GM12878 (cell line): ENCODE measurements around the gene SLC20A1. TPM values are rescaled to one million over a fixed set of nuclear protein-coding genes. Genes with fewer than 3 reads are reported as not detected.

Experiments used
- ATAC-seq: fragments of 200-7000 bp; cut with Tn5 transposase; 3 replicates; pipeline ENCODE4 v1.9.1; 2020; ENCODE audit warnings: mild to moderate bottlenecking, moderate library complexity
- BruUV-seq: library from RNA; stranded (reverse); fragments of 400-500 nt; replicated peaks from 2 replicates; lab custom pipeline; 2021; lab: Mats Ljungman, UMichigan
- CTCF ChIA-PET: fragments of 300-600 bp; sonication (Branson Sonifier 250); formaldehyde crosslinking; extraction: SDS; loops from one replicate; lab custom pipeline; 2021; ENCODE audit warnings: inconsistent platforms; lab: Yijun Ruan, JAX
- POLR2A ChIA-PET: fragments of 350-600 bp; formaldehyde crosslinking; extraction: SDS; loops from one replicate; lab custom pipeline; 2021; ENCODE audit warnings: inconsistent platforms; lab: Charles Lee
- RAD21 ChIA-PET: fragments of 300-600 bp; sonication (Branson Sonifier 250); formaldehyde crosslinking; loops from one replicate; lab custom pipeline; 2023; ENCODE audit warnings: antibody characterized with exemption; ENCODE audit not compliant: unreplicated experiment; lab: Charles Lee
- SMC1A ChIA-PET: fragments of 300-600 bp; sonication (Branson Sonifier 250); formaldehyde crosslinking; loops from one replicate; lab custom pipeline; 2023; ENCODE audit not compliant: unreplicated experiment, uncharacterized antibody; lab: Charles Lee
- DNase-seq: peaks from one replicate; pipeline ENCODE4 v3.0.0-alpha.2; 2011; ENCODE audit warnings: low read depth, low spot score
- FAIRE-seq: peaks from 3 replicates; lab custom pipeline; 2011; peaks lifted over from hg19 to GRCh38; lab: Jason Lieb, UNC
- H2AFZ ChIP-seq: 2 replicates; pipeline ENCODE4 v1.6.0; 2011; ENCODE audit warnings: low read depth, low read length, control low read depth; ENCODE audit not compliant: control insufficient read depth
- H3K27ac ChIP-seq: 2 replicates; pipeline ENCODE4 v1.5.1; 2011; ENCODE audit warnings: control low read depth; ENCODE audit not compliant: control insufficient read depth, insufficient read depth
- H3K27me3 ChIP-seq, 2 experiments: replicated peaks in 1 of 2; 2 replicates each; pipeline versions ENCODE4 v1.6.0 to v1.6.1; 2011; ENCODE audit warnings: low read length in 1 of 2; ENCODE audit not compliant: control insufficient read depth in 2 of 2, insufficient read depth in 2 of 2
- H3K36me3 ChIP-seq, 2 experiments: 2 replicates each; pipeline ENCODE4 v1.5.1; 2011; ENCODE audit warnings: low read length in 1 of 2; ENCODE audit not compliant: control insufficient read depth in 2 of 2, insufficient read depth in 2 of 2
- H3K4me1 ChIP-seq: 2 replicates; pipeline ENCODE4 v1.6.1; 2011; ENCODE audit warnings: mild to moderate bottlenecking, low read length, moderate library complexity, mixed read lengths; ENCODE audit not compliant: control insufficient read depth, insufficient read depth
- H3K4me2 ChIP-seq: 2 replicates; pipeline ENCODE4 v1.6.0; 2011; ENCODE audit warnings: control low read depth; ENCODE audit not compliant: control insufficient read depth, insufficient read depth
- H3K4me3 ChIP-seq: fragments of 200-600 bp; sonication (generic); 2 replicates; pipeline ENCODE4 v1.5.1; 2016
- H3K79me2 ChIP-seq: 2 replicates; pipeline ENCODE4 v1.6.0; 2011; ENCODE audit warnings: low read length; ENCODE audit not compliant: control insufficient read depth, insufficient read depth
- H3K9ac ChIP-seq: 2 replicates; pipeline ENCODE4 v1.8.0; 2011; ENCODE audit warnings: low read length, control low read depth, mixed read lengths; ENCODE audit not compliant: control insufficient read depth, insufficient read depth
- H3K9me3 ChIP-seq: replicated peaks from 3 replicates; pipeline ENCODE4 v1.5.1; 2011; ENCODE audit warnings: mild to moderate bottlenecking, low read length; ENCODE audit not compliant: control insufficient read depth, insufficient read depth
- H4K20me1 ChIP-seq: 2 replicates; pipeline ENCODE4 v1.6.0; 2011; ENCODE audit not compliant: control insufficient read depth, insufficient read depth
- IKZF1 ChIP-seq: fragments of 450-650 bp; conservative IDR thresholded peaks from 2 replicates; pipeline ENCODE4 v1.6.1; 2017; ENCODE audit warnings: antibody characterized with exemption, mild to moderate bottlenecking
- JUND ChIP-seq: IDR thresholded peaks from 2 replicates; pipeline ENCODE4 v1.6.1; 2012; ENCODE audit warnings: low read depth, mild to moderate bottlenecking, low read length, improper control_type of control experiment, moderate library complexity
- PAX5 ChIP-seq: IDR thresholded peaks from 2 replicates; pipeline ENCODE4 v1.6.1; 2011; ENCODE audit warnings: low read depth, low read length, borderline replicate concordance
- USF1 ChIP-seq: IDR thresholded peaks from 2 replicates; pipeline ENCODE4 v1.6.1; 2011; ENCODE audit warnings: borderline replicate concordance, low read depth, mild to moderate bottlenecking, moderate library complexity, mixed read lengths, low read length; ENCODE audit not compliant: insufficient read depth; ENCODE audit errors: extremely low read length
- ZNF207 ChIP-seq: fragments of 450-650 bp; IDR thresholded peaks from 2 replicates; pipeline ENCODE4 v1.6.1; 2014; ENCODE audit warnings: antibody characterized with exemption, mild to moderate bottlenecking, borderline replicate concordance
- WGBS: methylation state at CpG from one replicate; pipeline ENCODE4 v1.1.6; 2016; ENCODE audit warnings: low lambda C conversion rate; ENCODE audit not compliant: insufficient replicate concordance, insufficient coverage; ENCODE audit errors: missing lambda C conversion rate; 5-methylcytosine and 5-hydroxymethylcytosine counted together
- in situ Hi-C: fragments of 300-500 bp; cut with MboI; formaldehyde crosslinking; loops from 9 replicates; pipeline ENCODE4 v1.14.3; 2018; ENCODE audit warnings: mixed read lengths
- intact Hi-C: fragments of 100-400 bp; cut with micrococcal nuclease; formaldehyde crosslinking; loops from one replicate; pipeline ENCODE4 v1.14.2; 2022; ENCODE audit not compliant: unreplicated experiment
- polyA plus RNA-seq, 11 experiments: library from polyadenylated mRNA; depleted of rRNA in 4 of 11; unstranded in 6 of 11; stranded (reverse) in 5 of 11; fragments of >200 nt; fragmentation: Nextera tagmentation in 4 of 11; fragmentation: Illumina TruSeq in 1 of 11; extraction: Ambion mirVana in 4 of 11; extraction: Trizol in 1 of 11; gene quantifications; 1 replicate in 1 of 11; 2 replicates in 10 of 11; pipeline versions ENCODE4 v1.2.1 to v1.2.3, GENCODE V29; 2011 to 2016; ENCODE audit warnings: inconsistent platforms in 2 of 11, missing spikeins in 2 of 11, low read depth in 1 of 11
- total RNA-seq, 4 experiments: library from RNA; depleted of rRNA in 3 of 4; stranded (reverse); fragments of >200 nt in 3 of 4; fragmentation: Illumina TruSeq in 1 of 4; extraction: Trizol in 1 of 4; gene quantifications; 2 replicates each; pipeline versions ENCODE4 v1.2.1 to v1.2.3, GENCODE V29; 2013 to 2021
- TF ChIP-seq, protein P1 (sequence below): fragments of 450-650 bp; IDR thresholded peaks from 2 replicates; pipeline ENCODE4 v1.6.1; 2017; ENCODE audit warnings: mild to moderate bottlenecking, moderate library complexity

Gene SLC20A1
- total and polyA plus RNA-seq, 10 of the 15 experiments (the other 5 are each of a cell fraction or from before 2014, with no cell fraction given): 21.2 to 59.1 (median 43.2) TPM

DNA sequence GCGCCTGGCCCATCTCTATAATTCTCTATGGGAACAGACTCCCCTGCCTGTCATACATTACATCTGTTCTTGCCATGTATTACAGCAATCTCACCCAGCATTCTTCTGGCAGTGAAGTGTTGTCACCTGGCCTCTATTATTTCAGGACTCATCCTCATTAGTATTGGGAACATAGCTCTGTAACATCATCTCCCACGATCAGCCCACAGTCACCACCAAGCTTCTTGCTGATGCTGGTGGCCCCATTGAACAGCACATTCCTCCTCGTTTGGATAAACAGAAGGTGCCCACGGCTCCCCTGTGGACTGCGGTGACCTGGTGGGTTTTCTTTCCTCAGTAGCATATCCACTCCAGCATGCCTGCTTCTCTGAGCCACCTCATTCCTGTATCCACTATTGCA lies 39.8 kb upstream of the SLC20A1 start:
- intact Hi-C loops: no loop called here
- no peak for ATAC-seq
- no peak overlapping the region for H2AFZ ChIP-seq
- 43% methylated on average over 5 of the region's 5 CpGs for WGBS
- TF ChIP-seq USF1: no peak
- TF ChIP-seq ZNF207: no peak
- no peak for TF ChIP-seq PAX5
- TF ChIP-seq IKZF1: no peak
- TF ChIP-seq, protein P1, sequence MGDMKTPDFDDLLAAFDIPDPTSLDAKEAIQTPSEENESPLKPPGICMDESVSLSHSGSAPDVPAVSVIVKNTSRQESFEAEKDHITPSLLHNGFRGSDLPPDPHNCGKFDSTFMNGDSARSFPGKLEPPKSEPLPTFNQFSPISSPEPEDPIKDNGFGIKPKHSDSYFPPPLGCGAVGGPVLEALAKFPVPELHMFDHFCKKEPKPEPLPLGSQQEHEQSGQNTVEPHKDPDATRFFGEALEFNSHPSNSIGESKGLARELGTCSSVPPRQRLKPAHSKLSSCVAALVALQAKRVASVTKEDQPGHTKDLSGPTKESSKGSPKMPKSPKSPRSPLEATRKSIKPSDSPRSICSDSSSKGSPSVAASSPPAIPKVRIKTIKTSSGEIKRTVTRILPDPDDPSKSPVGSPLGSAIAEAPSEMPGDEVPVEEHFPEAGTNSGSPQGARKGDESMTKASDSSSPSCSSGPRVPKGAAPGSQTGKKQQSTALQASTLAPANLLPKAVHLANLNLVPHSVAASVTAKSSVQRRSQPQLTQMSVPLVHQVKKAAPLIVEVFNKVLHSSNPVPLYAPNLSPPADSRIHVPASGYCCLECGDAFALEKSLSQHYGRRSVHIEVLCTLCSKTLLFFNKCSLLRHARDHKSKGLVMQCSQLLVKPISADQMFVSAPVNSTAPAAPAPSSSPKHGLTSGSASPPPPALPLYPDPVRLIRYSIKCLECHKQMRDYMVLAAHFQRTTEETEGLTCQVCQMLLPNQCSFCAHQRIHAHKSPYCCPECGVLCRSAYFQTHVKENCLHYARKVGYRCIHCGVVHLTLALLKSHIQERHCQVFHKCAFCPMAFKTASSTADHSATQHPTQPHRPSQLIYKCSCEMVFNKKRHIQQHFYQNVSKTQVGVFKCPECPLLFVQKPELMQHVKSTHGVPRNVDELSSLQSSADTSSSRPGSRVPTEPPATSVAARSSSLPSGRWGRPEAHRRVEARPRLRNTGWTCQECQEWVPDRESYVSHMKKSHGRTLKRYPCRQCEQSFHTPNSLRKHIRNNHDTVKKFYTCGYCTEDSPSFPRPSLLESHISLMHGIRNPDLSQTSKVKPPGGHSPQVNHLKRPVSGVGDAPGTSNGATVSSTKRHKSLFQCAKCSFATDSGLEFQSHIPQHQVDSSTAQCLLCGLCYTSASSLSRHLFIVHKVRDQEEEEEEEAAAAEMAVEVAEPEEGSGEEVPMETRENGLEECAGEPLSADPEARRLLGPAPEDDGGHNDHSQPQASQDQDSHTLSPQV: no peak
- no peak for TF ChIP-seq JUND
- H3K4me2 ChIP-seq: no peak overlapping the region
- ChIA-PET RAD21 (no interaction called here), CTCF (interaction anchor here (1.0 to 15.3 kb wide), 5 partner anchors 21 to 337 kb away, joined by 3 to 286 read pairs (median 3); no protein-coding TSS in a partner anchor), POLR2A (no interaction called here), SMC1A (interaction anchor here (0.5 to 8.0 kb wide), 3 partner anchors 14 to 559 kb away, joined by 3 to 122 read pairs (median 4); no protein-coding TSS in a partner anchor)
- H4K20me1 ChIP-seq: no peaks in the 10 kb centered on the region
- H3K79me2 ChIP-seq: no peaks in the 10 kb centered on the region
- H3K36me3 ChIP-seq: no peaks in the 10 kb centered on the region
- BruUV-seq: no TSS peak
- DNase-seq: no peak
- in situ Hi-C loops: no loop called here
- H3K27me3 ChIP-seq: no peaks in the 10 kb centered on the region
- H3K9ac ChIP-seq: no peak overlapping the region
- no peak overlapping the region for H3K4me3 ChIP-seq
- no peak for FAIRE-seq
- no peaks in the 10 kb centered on the region for H3K9me3 ChIP-seq
- no peak overlapping the region for H3K27ac ChIP-seq
- H3K4me1 ChIP-seq: no peaks in the 10 kb centered on the region
